ENCODE results near the gene ADGRG1.

The ADGRG1 gene

DNA sequence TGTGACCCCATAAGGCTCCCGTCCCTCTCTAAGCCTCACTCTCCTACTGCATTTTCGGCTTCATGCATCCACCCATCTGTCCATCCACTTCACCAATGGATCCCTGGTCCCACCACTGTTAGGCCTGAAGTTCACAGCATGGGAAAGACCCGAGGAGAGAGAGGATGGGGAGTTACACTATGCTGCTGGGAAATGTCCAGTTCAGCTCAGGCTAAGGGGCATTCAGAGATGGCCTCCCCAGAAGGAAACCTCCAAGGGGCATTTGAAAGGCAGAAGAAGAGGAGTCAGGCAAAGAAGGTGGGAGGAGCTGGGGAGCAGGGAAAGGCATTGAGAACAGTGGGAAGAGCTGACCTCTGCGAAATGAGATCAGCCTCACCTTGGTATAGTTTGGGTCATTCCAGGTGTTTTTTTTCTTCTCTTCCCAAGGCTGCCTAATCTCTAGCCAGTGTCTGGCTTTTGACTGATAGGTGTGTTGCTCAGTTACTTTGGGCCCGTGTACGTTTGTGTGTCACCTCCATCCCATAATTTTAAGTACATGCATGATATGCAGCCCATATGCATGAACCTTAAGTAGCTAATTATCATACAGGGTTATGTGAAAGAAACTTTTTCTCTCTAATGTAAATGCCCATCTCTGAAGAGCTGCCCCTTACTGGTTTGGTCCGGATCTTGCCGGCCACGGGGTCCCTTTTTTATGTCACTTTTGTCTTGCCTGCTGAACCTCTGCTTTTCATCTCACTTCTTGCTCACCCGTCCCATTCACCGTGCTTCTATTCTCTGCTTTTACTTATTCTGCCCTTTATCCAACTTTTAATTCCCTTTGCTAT is 54.6 kb downstream of the ADGRG1 start:
- no peak for DNase-seq (ENCODE audit: low read depth, low spot score)

DNA sequence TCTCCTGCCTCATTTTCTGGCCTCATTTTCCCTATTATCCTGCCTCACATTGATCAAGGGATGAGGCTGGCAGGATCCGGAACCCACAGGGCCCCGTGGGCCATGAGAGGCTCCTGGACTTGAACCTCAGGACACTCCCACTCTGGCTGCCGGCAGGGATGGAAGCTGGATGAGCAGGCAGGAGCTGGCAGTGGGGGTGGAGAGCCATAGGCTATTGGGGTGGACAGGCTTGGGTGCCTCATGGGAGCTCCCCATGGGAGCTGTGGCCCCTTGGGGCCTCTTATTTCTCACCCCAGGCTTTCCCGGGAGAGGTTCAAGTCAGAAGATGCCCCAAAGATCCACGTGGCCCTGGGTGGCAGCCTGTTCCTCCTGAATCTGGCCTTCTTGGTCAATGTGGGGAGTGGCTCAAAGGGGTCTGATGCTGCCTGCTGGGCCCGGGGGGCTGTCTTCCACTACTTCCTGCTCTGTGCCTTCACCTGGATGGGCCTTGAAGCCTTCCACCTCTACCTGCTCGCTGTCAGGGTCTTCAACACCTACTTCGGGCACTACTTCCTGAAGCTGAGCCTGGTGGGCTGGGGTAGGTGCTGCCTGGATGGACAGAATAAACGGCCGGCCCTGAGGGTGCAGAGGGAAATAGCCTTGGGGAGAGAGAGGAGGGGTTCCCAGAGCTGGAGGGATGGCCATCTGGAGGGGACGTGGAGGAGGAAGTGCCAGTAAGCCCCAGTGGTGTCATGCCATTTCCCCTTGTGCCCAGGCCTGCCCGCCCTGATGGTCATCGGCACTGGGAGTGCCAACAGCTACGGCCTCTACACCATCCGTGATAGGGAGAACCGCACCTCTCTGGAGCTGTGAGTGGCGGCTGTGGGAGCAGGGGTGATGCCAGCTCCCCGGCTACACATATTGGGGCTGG is 55.5 kb downstream of the ADGRG1 start:
- DNase-seq (ENCODE audit: low read depth, low spot score) = no peak

DNA sequence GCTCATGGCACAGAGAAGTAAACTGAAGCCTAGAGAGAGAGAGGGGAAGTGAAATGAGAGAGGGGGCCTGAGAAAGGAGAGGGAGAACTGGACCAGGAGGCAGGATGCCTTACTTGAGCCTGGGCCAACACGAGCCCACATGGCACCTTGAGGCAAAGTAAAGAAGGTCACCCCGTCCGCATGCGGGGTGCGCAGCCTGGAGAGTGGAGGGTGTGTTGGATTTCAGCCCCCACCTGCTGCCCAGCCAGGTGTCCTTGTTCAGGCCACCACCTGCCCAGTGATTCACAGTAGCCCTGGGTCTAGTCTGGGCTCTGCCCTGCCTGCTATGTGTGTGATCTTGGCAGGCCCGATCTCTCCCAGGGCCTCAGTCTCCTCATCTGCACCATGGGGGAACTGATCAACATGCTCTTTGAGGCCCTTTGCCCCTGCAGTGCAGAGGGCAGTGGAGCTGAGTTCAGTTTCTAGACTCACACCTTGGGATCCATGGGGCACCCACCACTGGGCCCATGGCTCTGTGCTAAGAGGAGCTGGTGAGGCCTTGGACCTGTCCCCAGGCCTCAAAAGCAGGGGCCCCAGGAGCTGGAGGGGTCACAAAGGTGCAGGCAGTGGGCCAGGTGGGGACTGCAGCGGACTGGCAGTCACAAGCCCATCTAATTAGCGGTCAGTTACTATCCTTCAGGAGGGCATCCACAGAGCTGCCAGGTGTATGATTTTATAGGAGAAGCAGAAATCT is 56.4 kb downstream of the ADGRG1 start:
- no peak for DNase-seq (ENCODE audit: low read depth, low spot score)

DNA sequence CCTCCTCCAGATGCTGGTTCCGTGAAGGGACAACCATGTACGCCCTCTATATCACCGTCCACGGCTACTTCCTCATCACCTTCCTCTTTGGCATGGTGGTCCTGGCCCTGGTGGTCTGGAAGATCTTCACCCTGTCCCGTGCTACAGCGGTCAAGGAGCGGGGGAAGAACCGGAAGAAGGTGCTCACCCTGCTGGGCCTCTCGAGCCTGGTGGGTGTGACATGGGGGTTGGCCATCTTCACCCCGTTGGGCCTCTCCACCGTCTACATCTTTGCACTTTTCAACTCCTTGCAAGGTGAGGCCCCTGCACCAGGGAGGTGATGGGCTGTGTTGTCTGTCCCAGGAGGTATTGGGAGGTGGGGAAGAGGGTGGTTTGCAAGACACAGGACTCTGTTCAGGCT is 57.2 kb downstream of the ADGRG1 start:
- DNase-seq (ENCODE audit: low read depth, low spot score) = no peak

DNA sequence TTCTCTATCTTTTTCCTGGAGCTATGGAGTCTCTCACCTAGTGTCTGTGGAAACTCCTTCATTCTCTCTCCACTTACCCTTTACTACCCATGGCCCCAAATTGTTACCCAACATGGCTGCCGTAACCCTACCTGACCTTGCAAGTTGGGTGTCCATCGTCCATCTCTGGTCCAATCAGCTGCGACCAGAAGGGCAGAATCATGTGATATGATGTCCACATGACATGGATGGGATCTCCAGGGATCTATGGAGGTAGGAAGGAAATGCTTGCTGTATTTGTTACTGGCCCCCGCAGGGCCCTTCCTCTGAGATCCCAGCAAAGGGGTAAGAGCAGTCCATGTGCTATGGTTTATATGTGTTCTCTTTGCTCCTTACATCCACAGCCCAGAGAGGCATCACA is 58.1 kb downstream of the ADGRG1 start:
- no peak for DNase-seq (ENCODE audit: low read depth, low spot score)

DNA sequence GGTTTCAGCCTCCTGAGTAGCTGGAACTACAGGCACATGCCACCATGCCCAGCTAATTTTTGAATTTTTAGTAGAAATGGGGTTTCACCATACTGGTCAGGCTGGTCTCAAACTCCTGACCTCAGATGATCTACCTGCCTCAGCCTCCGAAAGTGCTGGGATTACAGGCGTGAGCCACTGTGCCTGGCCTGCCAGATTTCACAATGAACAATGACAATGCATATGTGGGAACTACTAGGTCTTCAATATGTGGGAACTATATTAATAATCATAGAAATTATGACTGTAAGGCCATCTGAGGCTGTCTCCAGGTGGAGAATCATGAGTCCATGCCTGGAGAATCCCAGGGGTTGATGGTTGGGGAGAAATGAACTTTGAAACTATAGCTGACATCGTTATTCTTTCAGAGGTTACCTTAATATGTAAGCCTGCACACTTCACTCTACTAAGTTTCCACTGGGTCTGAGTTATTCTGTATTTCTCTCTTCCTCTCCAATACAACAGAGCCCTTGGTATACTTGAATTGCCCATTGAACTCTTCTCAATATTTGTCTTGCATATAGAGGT is 59.0 kb downstream of the ADGRG1 start:
- DNase-seq (ENCODE audit: low read depth, low spot score) = no peak

DNA sequence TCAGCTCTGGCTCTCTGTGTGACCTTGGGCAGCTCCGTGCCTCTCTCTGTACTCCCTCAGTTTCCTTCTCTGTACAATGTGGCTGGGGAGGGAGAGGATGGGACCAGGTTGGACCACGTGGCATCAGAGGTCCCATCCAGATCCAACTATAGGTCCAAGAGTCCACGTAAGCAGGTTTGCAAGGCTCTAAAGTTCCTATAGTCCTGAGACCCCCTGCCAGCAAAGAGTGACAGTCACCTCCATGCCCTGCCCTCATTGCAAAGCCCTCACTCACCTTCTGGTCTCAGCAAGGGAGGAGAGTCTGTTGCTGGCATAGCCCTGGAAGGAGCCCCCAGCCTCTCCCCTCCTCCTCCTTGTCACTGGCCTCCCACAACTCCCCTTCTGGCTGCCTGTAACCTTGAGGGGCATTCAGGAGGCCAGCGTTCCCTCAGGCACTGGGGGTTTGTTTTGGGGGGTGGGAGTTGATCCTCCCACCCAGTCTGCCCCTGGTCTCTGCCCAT is 60.1 kb downstream of the ADGRG1 start:
- no peak for DNase-seq (ENCODE audit: low read depth, low spot score)

DNA sequence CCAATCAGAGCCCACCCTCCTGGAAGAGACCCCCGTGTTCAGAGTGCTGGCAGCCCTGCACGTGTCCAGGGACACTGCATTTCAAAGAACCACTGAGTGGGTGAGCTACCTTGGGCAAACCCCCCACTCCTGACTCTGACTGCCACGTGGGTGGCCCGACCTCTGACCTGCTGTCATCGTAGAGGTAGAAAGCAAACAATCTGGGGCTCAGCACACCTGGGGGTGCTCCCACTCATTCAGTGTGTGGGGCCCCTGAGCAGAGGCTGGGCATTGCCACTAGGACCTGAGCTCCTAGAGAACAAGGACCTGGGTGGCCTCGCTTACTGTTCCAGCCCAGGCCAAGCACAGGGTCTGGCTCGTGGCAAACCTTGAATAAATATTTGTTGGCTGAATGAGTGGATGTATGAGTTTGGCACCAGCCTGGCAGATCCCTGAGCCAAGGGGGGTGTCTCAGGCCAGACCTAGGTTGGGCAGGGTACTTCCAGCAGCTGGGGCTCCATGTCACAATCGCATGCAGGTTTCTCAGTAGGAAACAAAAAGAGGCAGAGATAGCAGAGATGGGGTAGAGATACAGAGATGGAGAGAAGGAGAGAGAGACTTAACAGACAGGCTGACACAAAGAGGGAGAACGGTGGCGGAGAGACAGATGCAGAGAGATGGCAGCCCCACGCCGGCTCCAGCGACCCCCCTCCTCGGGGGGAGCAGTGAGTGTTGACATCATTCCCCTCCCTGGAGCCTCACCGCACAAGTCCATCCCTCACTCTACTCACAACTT is 60.7 kb downstream of the ADGRG1 start:
- no peak for DNase-seq (ENCODE audit: low read depth, low spot score)

DNA sequence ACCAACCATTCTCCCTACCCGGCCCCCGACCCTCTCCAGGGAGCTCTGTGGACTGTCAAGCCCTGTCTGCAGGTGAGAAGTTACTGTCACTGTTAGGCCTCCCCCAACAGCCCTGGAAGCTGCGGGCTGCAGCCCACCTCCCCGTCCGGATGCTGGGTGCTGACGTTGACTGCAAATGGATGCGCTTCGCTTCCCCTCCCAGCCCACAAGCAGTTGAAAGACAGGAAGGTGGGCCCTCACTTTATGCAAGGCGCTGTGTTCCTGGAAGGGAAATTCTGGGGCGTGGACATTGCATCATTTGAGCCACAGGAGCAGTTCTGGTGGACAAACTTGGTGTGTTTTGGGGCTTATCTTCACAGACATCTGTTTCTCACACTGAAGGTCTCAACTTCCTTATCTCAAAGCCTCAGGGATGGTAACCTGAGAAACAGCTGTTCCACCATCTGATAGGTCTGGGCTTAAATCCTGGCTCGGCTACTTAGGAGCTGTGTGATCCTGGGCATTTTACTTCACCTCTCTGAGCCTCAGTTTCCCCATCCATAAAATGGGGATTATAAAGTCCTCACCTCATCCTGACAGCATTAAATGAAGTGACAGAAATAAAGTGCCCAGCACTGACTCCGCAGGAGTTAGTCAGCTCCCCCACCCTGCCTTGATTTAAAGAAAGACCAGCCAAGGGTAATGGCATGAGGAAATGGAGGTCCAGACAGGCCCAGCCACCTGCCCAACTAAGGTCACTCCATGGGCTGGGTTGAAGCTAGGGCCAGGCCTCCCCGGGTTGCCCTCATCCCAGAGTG is 61.5 kb downstream of the ADGRG1 start:
- no peak for DNase-seq (ENCODE audit: low read depth, low spot score)

DNA sequence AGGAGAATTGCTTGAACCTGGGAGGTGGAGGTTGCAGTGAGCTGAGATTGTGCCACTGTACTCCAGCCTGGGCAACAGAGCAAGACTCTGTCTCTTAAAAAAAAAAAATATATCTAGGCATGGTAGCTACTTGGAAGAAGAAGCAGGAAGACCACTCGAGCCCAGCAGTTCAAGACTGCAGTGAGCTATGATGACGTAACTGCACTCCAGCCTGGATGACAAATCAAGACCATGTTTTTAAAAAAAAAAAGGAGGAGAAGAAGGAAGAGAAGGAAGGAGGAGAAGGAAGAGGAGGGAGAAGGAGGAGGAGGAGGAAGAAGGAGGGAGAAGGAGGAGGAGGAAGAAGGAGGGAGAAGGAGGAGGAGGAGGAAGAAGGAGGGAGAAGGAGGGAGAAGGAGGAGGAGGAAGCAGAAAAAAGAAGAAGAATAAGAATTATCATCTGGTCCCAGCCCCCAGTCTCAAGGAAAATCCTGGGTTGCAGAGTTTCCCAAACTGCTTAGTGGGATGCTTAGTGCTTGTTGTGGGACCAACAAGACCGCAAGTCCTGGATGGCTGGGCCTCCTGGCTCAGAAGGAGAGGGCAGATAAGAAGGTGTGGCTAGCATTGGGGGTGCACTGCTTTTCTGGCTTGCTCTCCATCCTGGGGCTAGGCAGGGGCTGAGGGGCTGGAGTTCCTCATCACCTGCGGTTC is 62.5 kb downstream of the ADGRG1 start:
- no peak for DNase-seq (ENCODE audit: low read depth, low spot score)

DNA sequence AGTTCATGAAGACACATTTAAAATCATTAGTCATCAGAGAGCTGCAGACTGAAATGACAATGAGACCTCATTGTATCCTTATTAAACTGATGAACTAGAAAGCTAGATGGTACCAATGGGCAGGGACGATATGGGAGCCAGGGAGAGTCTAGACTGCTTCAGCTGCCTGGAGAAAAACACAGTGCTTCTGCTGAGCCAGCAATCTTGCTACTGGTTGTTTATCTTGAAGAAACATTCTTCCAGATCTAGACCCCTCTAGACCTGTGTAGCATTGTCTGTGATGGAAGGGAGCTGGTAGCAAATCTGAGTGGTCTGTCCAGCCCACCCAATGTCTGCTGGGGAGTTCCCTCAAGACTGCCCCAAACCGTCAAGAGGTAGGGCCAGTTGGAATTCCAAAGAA is 64.2 kb downstream of the ADGRG1 start:
- no peak for DNase-seq (ENCODE audit: low read depth, low spot score)

DNA sequence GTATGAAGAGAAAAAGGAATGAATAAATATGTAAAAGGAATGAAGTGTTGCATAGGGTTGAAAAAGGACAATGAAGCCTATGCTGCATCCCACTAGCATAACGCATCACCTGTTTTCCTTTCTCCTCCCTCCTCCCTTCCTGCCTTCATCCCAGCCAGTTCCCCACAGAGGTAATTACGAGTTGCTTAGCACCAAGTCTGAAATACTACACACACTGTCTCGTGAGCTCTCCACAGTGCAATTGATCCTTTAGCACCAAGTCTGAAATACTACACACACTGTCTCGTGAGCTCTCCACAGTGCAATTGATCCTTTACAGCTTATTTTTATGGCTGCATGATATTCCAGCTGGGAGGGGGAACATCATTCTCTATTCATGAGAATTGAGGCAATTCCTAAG is 65.1 kb downstream of the ADGRG1 start:
- DNase-seq (ENCODE audit: low read depth, low spot score) = no peak

DNA sequence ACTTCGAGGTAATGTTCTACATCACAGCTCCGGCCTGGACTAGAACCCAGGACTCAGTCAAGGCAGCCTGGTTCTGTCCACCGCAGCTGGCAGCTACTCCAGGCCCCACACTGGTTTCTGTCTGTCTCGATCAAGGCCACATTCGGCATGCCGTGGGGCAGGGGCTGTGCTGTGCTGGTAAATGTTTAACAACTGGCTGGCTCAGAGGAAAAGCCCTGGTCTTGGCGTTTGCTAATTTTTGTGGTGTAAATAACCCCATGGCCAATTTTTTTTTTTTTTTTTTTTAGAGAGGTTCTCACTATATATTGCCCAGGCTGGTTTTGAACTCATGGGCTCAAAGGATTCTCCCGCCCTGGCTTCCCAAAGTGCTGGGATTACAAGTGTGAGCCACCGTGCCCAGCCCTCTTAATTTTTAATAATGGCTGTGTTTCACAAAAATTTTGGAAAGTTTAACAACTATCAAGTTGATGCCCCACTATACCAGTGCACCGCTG is 65.8 kb downstream of the ADGRG1 start:
- no peak for DNase-seq (ENCODE audit: low read depth, low spot score)

DNA sequence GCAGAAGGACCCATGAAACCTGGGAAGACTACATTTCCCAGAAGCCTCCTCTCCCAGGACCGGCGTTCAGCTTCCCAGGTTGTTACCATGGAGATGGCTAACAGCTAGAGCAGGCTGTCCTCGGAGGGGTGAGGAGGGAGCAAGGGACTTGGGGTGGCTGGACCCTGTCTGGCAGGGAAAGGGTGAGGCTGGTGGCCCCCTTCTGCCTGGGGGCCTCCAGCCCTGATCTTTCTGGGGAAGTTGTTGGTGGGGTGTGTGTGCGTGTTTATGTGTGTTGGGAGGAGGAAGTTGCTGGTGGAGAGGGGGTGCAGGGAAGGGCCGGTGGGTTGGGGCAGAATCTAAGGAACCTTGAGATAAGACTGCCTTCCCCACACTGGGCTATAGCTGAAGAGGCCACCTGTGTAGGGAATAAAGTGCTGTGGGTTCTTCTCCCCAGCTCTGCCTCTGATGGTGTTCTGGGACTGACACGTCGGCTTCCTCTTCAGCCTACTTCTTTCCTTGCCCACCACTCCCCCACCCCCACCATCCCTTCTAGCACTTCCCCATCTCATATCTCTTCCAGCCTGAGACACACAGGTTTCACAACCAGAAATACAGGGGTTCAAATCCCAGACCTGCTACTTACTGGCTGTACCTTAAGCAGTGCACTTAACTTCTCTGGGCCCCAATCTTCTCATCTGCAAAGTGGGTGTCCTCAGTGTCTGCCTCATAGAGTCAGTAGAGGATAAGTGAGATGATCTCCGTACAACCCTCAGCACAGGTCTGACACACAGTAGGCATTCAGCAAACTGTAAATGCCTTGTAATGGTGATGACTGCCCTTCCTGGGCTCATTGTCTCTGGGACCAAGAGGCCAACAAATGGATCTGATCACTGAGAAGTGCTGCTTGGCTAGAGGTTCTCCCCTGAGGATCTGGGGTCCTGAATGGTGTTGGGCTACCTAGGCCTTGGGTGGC is 66.6 kb downstream of the ADGRG1 start, which contains the start of gene DRC7:
Gene DRC7, plus strand, starts transcription at position 82 of the 955 bp plus-strand sequence. CDS start 3,144 bp downstream, outside the sequence.
- DNase-seq (ENCODE audit: low read depth, low spot score) = peak; percentile 50

DNA sequence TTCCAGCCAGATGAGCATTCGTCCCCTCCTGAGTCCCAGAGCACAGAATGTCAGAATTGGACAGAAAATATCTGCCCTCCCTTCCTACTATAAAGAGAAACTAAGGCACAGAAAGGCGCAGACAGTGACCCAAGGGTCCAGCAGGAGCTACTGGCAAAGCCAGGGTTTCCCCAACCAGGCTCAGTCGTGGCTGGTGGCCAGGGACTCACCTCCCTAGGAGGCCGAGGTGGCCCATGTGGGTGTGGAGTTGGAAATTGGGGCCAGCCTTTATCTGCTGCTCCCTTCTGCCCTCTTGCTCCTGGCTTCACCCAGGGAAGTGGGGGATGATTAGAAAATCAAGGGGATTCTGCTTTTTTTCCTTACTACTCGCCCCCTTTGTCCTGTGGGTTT is 67.2 kb downstream of the ADGRG1 start:
- DNase-seq (ENCODE audit: low read depth, low spot score) = no peak

DNA sequence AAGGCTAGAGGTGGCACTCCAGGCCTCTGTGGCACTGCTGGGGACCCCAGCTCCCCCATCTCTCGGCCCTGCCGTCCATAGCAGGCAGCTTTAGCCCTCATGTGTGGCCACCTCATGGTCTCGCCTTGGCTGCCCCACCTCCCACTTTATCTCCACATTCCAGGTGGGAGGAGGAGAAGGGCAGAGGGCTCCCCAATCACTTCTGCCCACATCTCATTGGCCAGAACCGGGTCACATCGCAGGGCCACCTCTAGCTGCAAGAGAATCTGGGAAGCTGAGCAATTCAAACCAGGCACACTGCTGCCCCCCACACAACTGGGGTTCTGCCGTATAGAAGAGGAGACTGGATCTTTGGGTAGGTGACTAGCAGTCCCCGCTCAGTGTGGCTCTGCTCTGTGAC is 67.8 kb downstream of the ADGRG1 start:
- DNase-seq (ENCODE audit: low read depth, low spot score) = no peak

DNA sequence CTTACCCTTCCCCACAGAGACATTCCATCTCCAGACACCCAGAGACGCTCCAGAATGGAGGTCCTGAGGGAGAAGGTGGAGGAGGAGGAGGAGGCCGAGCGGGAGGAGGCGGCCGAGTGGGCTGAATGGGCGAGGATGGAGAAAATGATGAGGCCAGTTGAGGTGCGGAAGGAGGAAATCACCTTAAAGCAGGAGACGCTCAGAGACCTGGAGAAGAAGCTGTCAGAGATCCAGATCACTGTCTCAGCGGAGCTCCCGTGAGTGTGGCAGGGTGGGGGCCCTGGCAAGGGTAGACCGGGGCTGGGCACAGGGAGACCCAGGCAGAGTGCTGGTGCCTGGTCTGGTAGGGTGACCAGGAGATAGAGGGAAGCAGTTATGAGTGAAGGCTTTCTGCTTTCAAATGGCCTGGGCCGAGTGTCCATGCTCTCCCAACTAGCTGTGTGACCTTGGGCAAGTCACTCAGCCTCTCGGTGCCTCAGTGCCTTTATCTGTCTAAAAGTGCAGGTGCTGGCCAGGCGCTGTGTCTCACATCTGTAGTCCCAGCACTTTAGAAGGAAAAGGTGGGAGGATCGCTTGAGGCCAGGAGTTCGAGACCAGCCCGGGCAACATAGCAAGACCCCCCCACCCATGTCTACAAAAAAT is 69.6 kb downstream of the ADGRG1 start:
- DNase-seq (ENCODE audit: low read depth, low spot score) = no peak
